ENCODE results near the gene KRTAP10-3. TPM values are rescaled to one million over a fixed set of nuclear protein-coding genes. Genes with fewer than 3 reads are reported as not detected.

Gene KRTAP10-3
- polyA plus RNA-seq, 1 of the 3 experiments (the other 2 are of a cell fraction) = not detected

GRCh38 chr21:44512496-44513388 lies 45.9 kb downstream of the KRTAP10-3 start:
- POLR2A ChIA-PET = no interaction called here
- no peak for DNase-seq
- Histone ChIP-seq H3K27me3 (ENCODE audit: insufficient read depth) (0 out of 2 replicates have a peak, but pooled peaks cover 4% of the 10 kb centered on the region), H4K20me1 (ENCODE audit: insufficient read depth) (no peaks in the 10 kb centered on the region), H3K9ac (no peak overlapping the region), H3K4me3 (ENCODE audit: low read depth in 2 of 2, low read length in 1 of 2) (no peak overlapping the region), H3K4me2 (no peak overlapping the region), H3K9me3 (no peaks in the 10 kb centered on the region), H3K4me1 (ENCODE audit: control insufficient read depth in 1 of 2, insufficient read depth in 2 of 2, low read depth in 1 of 2, low read length in 1 of 2) (peaks cover 0 to 9% of the 10 kb centered on the region in 2 experiments; a peak in 1 of 4 replicates), H3F3A (replicated peaks; ENCODE audit: insufficient read depth) (no peaks in the 10 kb centered on the region), H3K27ac (ENCODE audit: low read depth in 2 of 2, low read length in 1 of 2) (no peak overlapping the region), H2AFZ (ENCODE audit: low read depth) (no peak overlapping the region), H3K9me2 (no peaks in the 10 kb centered on the region), H3K36me3 (replicated peaks in 1 of 2; ENCODE audit: control insufficient read depth in 1 of 2, insufficient read depth in 2 of 2, low read length in 1 of 2) (no peaks in the 10 kb centered on the region), H3K79me2 (ENCODE audit: insufficient read depth) (no peaks in the 10 kb centered on the region)
- CTCF ChIA-PET = interaction anchor here (0.9 kb wide), 1 partner anchor 280 kb away, joined by 3 read pairs; no protein-coding TSS in a partner anchor
- TF ChIP-seq FOXJ3 (CRISPR knock-in tag; IDR thresholded peaks at IDR 0.05) = no peak
- no peak for TF ChIP-seq SMC3 (IDR thresholded peaks at IDR 0.05; ENCODE audit: low read depth, low read length)
- TF ChIP-seq REST (IDR thresholded peaks at IDR 0.05; ENCODE audit: low read depth, low read length) = no peak
- TF ChIP-seq, protein P1, sequence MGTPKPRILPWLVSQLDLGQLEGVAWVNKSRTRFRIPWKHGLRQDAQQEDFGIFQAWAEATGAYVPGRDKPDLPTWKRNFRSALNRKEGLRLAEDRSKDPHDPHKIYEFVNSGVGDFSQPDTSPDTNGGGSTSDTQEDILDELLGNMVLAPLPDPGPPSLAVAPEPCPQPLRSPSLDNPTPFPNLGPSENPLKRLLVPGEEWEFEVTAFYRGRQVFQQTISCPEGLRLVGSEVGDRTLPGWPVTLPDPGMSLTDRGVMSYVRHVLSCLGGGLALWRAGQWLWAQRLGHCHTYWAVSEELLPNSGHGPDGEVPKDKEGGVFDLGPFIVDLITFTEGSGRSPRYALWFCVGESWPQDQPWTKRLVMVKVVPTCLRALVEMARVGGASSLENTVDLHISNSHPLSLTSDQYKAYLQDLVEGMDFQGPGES (IDR thresholded peaks at IDR 0.05; ENCODE audit: low read depth, low read length) = no peak
- no peak for TF ChIP-seq CHD2 (IDR thresholded peaks at IDR 0.05; ENCODE audit: low read length, partially characterized antibody)
- TF ChIP-seq TCF12 (IDR thresholded peaks at IDR 0.05) = no peak
- no peak for TF ChIP-seq RCOR1 (IDR thresholded peaks at IDR 0.05; ENCODE audit: low read length)
- no peak for TF ChIP-seq FOSL2 (IDR thresholded peaks at IDR 0.05; ENCODE audit: borderline replicate concordance, low read depth)
- no peak for TF ChIP-seq NRF1 (IDR thresholded peaks at IDR 0.05; ENCODE audit: low read depth, low read length)
- TF ChIP-seq PBX3 (IDR thresholded peaks at IDR 0.05) = no peak
- 45% methylated on average over 12 of the region's 21 CpGs for WGBS (ENCODE audit: low lambda C conversion rate)

Data from SK-N-SH (cell line).